ENCODE measurements around the gene MGAM2. TPM values are rescaled to one million over a fixed set of nuclear protein-coding genes. Genes with fewer than 3 reads are reported as not detected.

MGAM2 gene
- total RNA-seq, 3 donors from 2014 or later (not counting 1 experiment from before 2014, with no cell fraction given), result 0.73 to 1.9 (median 1.1) TPM

GRCh38 chr7:142153400-142153799 lies 41.9 kb downstream of the MGAM2 start:
- H3K9me3 ChIP-seq (ENCODE audit: control insufficient read depth, insufficient read depth, low read length), result no peaks in the 10 kb centered on the region
- TF ChIP-seq CTCF (IDR thresholded peaks at IDR 0.05), result no peak
- Mint-ChIP-seq H3K36me3 (no peaks in the 10 kb centered on the region), H3K27me3 (ENCODE audit: low read depth in 2 of 2) (no peaks in the 10 kb centered on the region), H3K9me3 (peaks cover 0 to 2% of the 10 kb centered on the region in 2 donors), H3K27ac (no peak overlapping the region), H3K4me3 (no peak overlapping the region), H3K4me1 (peaks cover 0 to 8% of the 10 kb centered on the region in 2 donors)
- no peaks in the 10 kb centered on the region for H3K4me1 ChIP-seq (ENCODE audit: control insufficient read depth, insufficient read depth, low read length)
- no peak overlapping the region for H3K27ac ChIP-seq (ENCODE audit: low read length)
- H3K27me3 ChIP-seq (ENCODE audit: control insufficient read depth, insufficient read depth, low read length), result no peaks in the 10 kb centered on the region
- no peak overlapping the region for H3K4me3 ChIP-seq (ENCODE audit: low read length)
- intact Hi-C loops (cut with micrococcal nuclease), result no loop called here
- WGBS (ENCODE audit: insufficient coverage), result 77% methylated on average over 1 of the region's 4 CpGs
- ATAC-seq, result no peak
- H3K36me3 ChIP-seq (ENCODE audit: control insufficient read depth, insufficient read depth, low read length), result no peaks in the 10 kb centered on the region
- DNase-seq, result no peak

- TF ChIP-seq CTCF (IDR thresholded peaks at IDR 0.05), result no peak
- Mint-ChIP-seq H3K36me3 (no peaks in the 10 kb centered on the region), H3K4me3 (no peak overlapping the region), H3K4me1 (no peaks in the 10 kb centered on the region), H3K9me3 (no peaks in the 10 kb centered on the region), H3K27ac (no peak overlapping the region), H3K27me3 (ENCODE audit: low read depth in 2 of 2) (peaks cover 3 to 13% of the 10 kb centered on the region in 2 donors)
- intact Hi-C loops (cut with micrococcal nuclease), result no loop called here
- Histone ChIP-seq H3K36me3 (ENCODE audit: control insufficient read depth, insufficient read depth, low read length) (no peaks in the 10 kb centered on the region), H3K4me3 (ENCODE audit: low read length) (no peak overlapping the region), H3K27ac (ENCODE audit: low read length) (no peak overlapping the region), H3K9me3 (ENCODE audit: control insufficient read depth, insufficient read depth, low read length) (no peaks in the 10 kb centered on the region), H3K27me3 (ENCODE audit: control insufficient read depth, insufficient read depth, low read length) (no peaks in the 10 kb centered on the region), H3K4me1 (ENCODE audit: control insufficient read depth, insufficient read depth, low read length) (no peaks in the 10 kb centered on the region)
- DNase-seq (no peak), ATAC-seq (no peak)
- 88% methylated on average over 2 of the region's 2 CpGs for WGBS (ENCODE audit: insufficient coverage)
Measured at GRCh38 chr7:142158736-142159496, 47.4 kb downstream of the MGAM2 start.

DNA sequence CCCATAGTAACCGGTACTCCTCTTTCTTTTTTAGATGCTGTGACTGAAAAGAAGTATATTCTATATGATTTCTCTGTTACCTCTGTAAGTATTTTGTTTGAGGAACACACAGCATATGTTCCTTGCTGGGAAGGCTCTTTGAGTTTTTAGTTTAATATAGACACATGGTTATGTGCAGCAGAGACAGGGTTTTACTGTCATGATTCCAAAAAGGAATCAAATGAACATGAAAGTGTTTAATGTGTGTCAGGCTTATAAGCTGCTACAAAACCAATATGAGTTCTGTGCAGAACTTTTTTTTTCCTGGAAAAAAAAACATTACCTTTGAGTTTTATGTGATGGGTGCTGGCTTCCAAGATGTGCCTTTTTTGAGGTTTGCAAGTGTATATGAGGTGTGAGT lies 50.4 kb downstream of the MGAM2 start:
- Mint-ChIP-seq H3K36me3 (no peaks in the 10 kb centered on the region), H3K9me3 (no peaks in the 10 kb centered on the region), H3K27ac (no peak overlapping the region), H3K4me3 (no peak overlapping the region), H3K27me3 (ENCODE audit: low read depth in 2 of 2) (peaks cover 12 to 24% of the 10 kb centered on the region in 2 donors), H3K4me1 (no peaks in the 10 kb centered on the region)
- intact Hi-C loops (cut with micrococcal nuclease), result no loop called here
- Histone ChIP-seq H3K36me3 (ENCODE audit: control insufficient read depth, insufficient read depth, low read length) (no peaks in the 10 kb centered on the region), H3K27ac (ENCODE audit: low read length) (no peak overlapping the region), H3K4me3 (ENCODE audit: low read length) (no peak overlapping the region), H3K27me3 (ENCODE audit: control insufficient read depth, insufficient read depth, low read length) (no peaks in the 10 kb centered on the region), H3K4me1 (ENCODE audit: control insufficient read depth, insufficient read depth, low read length) (no peaks in the 10 kb centered on the region), H3K9me3 (ENCODE audit: control insufficient read depth, insufficient read depth, low read length) (no peaks in the 10 kb centered on the region)
- DNase-seq (no peak), ATAC-seq (no peak)
- 92% methylated on average over 1 of the region's 1 CpG for WGBS (ENCODE audit: insufficient coverage)
- TF ChIP-seq CTCF (IDR thresholded peaks at IDR 0.05), result no peak

- no peak overlapping the region for H3K4me3 Mint-ChIP-seq
- H3K9me3 Mint-ChIP-seq, result no peaks in the 10 kb centered on the region
- no peak overlapping the region for H3K4me3 ChIP-seq (ENCODE audit: low read length)
- H3K27ac ChIP-seq (ENCODE audit: low read length), result no peak overlapping the region
- H3K9me3 ChIP-seq (ENCODE audit: control insufficient read depth, insufficient read depth, low read length), result no peaks in the 10 kb centered on the region
- no peaks in the 10 kb centered on the region for H3K36me3 Mint-ChIP-seq
- ATAC-seq, result no peak
- intact Hi-C loops (cut with micrococcal nuclease), result no loop called here
- H3K4me1 ChIP-seq (ENCODE audit: control insufficient read depth, insufficient read depth, low read length), result no peaks in the 10 kb centered on the region
- peaks cover 11% of the 10 kb centered on the region in 2 donors for H3K27me3 Mint-ChIP-seq (ENCODE audit: low read depth in 2 of 2)
- no peaks in the 10 kb centered on the region for H3K4me1 Mint-ChIP-seq
- DNase-seq, result no peak
- 89% methylated on average over 1 of the region's 2 CpGs for WGBS (ENCODE audit: insufficient coverage)
- H3K36me3 ChIP-seq (ENCODE audit: control insufficient read depth, insufficient read depth, low read length), result no peaks in the 10 kb centered on the region
- no peak for TF ChIP-seq CTCF (IDR thresholded peaks at IDR 0.05)
- no peak overlapping the region for H3K27ac Mint-ChIP-seq
- H3K27me3 ChIP-seq (ENCODE audit: control insufficient read depth, insufficient read depth, low read length), result no peaks in the 10 kb centered on the region
Measured at GRCh38 chr7:142168746-142169145, 57.2 kb downstream of the MGAM2 start.
